ENCODE data around the gene ERFL. TPM values are rescaled to one million over a fixed set of nuclear protein-coding genes. Genes with fewer than 3 reads are reported as not detected.

ERFL gene
- total and polyA plus RNA-seq, 2 of the 4 experiments (the other 2 are of a cell fraction): not detected

GRCh38 chr19:41941410-41942202, 13.4 kb upstream of the ERFL start (continued):
- TF ChIP-seq SMC3 (IDR thresholded peaks at IDR 0.05; ENCODE audit: low read depth, low read length): no peak

- Histone ChIP-seq H3K4me3 (ENCODE audit: insufficient read depth, low read depth, low read length) (peak overlapping the region; percentile 62), H4K20me1 (ENCODE audit: insufficient read depth, low read length) (no peaks in the 10 kb centered on the region; the same call in 1 of the 2 replicates), H3K56ac (ENCODE audit: extremely low read depth, insufficient read depth, low read length) (no peak overlapping the region), H2BK5ac (ENCODE audit: low read depth, low read length, poor library complexity, severe bottlenecking) (no peak overlapping the region), H3K4me1 (ENCODE audit: control insufficient read depth, insufficient read depth, low read length) (peaks cover 7% of the 10 kb centered on the region), H4K5ac (ENCODE audit: low read depth, low read length) (peak overlapping the region; percentile 43; the same call in 1 of the 2 replicates), H4K8ac (ENCODE audit: low read depth in 2 of 2, low read length in 2 of 2) (peak overlapping the region; percentile 78 to 92; a peak in 3 of 4 replicates), H2AFZ (replicated peaks; ENCODE audit: low read length, poor library complexity) (peak overlapping the region; percentile 93), H2BK120ac (ENCODE audit: low read depth, low read length) (no peak overlapping the region), H3K79me1 (ENCODE audit: low read depth in 1 of 2, low read length in 2 of 2) (no peaks in the 10 kb centered on the region), H3K9me1 (ENCODE audit: insufficient read depth, low read length) (no peaks in the 10 kb centered on the region), H3K27me3 (ENCODE audit: control insufficient read depth, insufficient read depth, low read length) (peaks cover 14% of the 10 kb centered on the region), H3K9me3 (ENCODE audit: control insufficient read depth, insufficient read depth, low read length) (no peaks in the 10 kb centered on the region), H3K23ac (ENCODE audit: low read depth, low read length) (0 out of 2 replicates have a peak overlapping the region, but pooled peaks have one; percentile 16), H3K14ac (replicated peaks; ENCODE audit: low read depth, low read length) (0 out of 2 replicates have a peak overlapping the region, but pooled peaks have one; percentile 60), H2BK15ac (ENCODE audit: low read depth, low read length) (no peak overlapping the region; the same call in 2 of the 3 replicates), H2AK5ac (ENCODE audit: low read depth, low read length) (peak overlapping the region; percentile 33), H4K91ac (ENCODE audit: insufficient read depth, low read depth, low read length) (peak overlapping the region; percentile 44; the same call in 1 of the 2 replicates), H3K36me3 (ENCODE audit: control insufficient read depth, insufficient read depth, low read length) (no peaks in the 10 kb centered on the region), H3K4ac (ENCODE audit: low read depth, low read length) (peak overlapping the region; percentile 77), H2AK9ac (replicated peaks; ENCODE audit: low read depth, low read length, poor library complexity) (peak overlapping the region; percentile 67), H3K4me2 (ENCODE audit: low read depth, low read length) (peak overlapping the region; percentile 77), H2BK20ac (ENCODE audit: low read depth, low read length) (no peak overlapping the region), H3K9ac (ENCODE audit: low read depth, low read length) (peak overlapping the region; percentile 83), H3K27ac (ENCODE audit: insufficient read depth, low read length) (peak overlapping the region; percentile 43; the same call in 1 of the 2 replicates), H3K18ac (ENCODE audit: low read depth, low read length) (no peak overlapping the region; the same call in 1 of the 2 replicates)
- in situ Hi-C loops (cut with MboI; ENCODE audit: low sequenced_read_pairs) (no loop called here), intact Hi-C loops (cut with micrococcal nuclease) (no loop called here), dilution Hi-C loops (cut with HindIII; ENCODE audit: low sequenced_read_pairs, unreplicated experiment) (no loop called here)
- ChIA-PET CTCF (interaction anchor here (1.4 kb wide), 1 partner anchor 11 kb away, joined by 5 read pairs; no protein-coding TSS in a partner anchor), POLR2A (ENCODE audit: unreplicated experiment) (no interaction called here)
- ATAC-seq (ENCODE audit: low read depth) (no peak), DNase-seq (no peak)
- no TSS peak for BruUV-seq (replicated peaks)
- 8% methylated on average over 30 of the region's 53 CpGs; no CpG with 5 or more reads in 1 of the 2 experiments for WGBS, 2 experiments (ENCODE audit: extremely low coverage in 2 of 2, insufficient read length in 1 of 2)
- TF ChIP-seq RFX5 (IDR thresholded peaks at IDR 0.05; ENCODE audit: low read depth, low read length): no peak
- TF ChIP-seq MAZ (IDR thresholded peaks at IDR 0.05; ENCODE audit: borderline replicate concordance, low read depth, low read length): no peak
- no peak for TF ChIP-seq MAFK (IDR thresholded peaks at IDR 0.05; ENCODE audit: low read depth, low read length)
- no peak for TF ChIP-seq ELK1 (IDR thresholded peaks at IDR 0.05; ENCODE audit: borderline replicate concordance, low read depth, low read length)
- no peak for TF ChIP-seq SMC3 (IDR thresholded peaks at IDR 0.05; ENCODE audit: low read depth, low read length)
- TF ChIP-seq POLR2A (IDR thresholded peaks at IDR 0.05; ENCODE audit: low read depth, low read length): no peak
- no peak for TF ChIP-seq CEBPB (IDR thresholded peaks at IDR 0.05; ENCODE audit: low read depth, low read length)
- TF ChIP-seq FOS (IDR thresholded peaks at IDR 0.05; ENCODE audit: low read depth, low read length): no peak
- TF ChIP-seq MXI1 (IDR thresholded peaks at IDR 0.05; ENCODE audit: borderline replicate concordance, low read depth, low read length): no peak
- TF ChIP-seq, protein P1, sequence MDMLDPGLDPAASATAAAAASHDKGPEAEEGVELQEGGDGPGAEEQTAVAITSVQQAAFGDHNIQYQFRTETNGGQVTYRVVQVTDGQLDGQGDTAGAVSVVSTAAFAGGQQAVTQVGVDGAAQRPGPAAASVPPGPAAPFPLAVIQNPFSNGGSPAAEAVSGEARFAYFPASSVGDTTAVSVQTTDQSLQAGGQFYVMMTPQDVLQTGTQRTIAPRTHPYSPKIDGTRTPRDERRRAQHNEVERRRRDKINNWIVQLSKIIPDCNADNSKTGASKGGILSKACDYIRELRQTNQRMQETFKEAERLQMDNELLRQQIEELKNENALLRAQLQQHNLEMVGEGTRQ (IDR thresholded peaks at IDR 0.05; ENCODE audit: low read depth, low read length): no peak
- TF ChIP-seq NFE2L2 (IDR thresholded peaks at IDR 0.05; ENCODE audit: low read depth, low read length): no peak
Measured at GRCh38 chr19:41940731-41941409, 12.6 kb upstream of the ERFL start.

Data from IMR-90 (cell line).